ENCODE measurements around the gene POLR2L. TPM values are rescaled to one million over a fixed set of nuclear protein-coding genes. Genes with fewer than 3 reads are reported as not detected.

POLR2L gene
- total RNA-seq, 1 experiment from 2014 or later: 99.7 TPM

GRCh38 chr11:864898-865297 is 22.6 kb upstream of the POLR2L start:
- no peak overlapping the region for H3K27ac ChIP-seq
- H3K9me3 ChIP-seq (ENCODE audit: insufficient read depth, low read depth): no peaks in the 10 kb centered on the region
- no peaks in the 10 kb centered on the region for H3F3A ChIP-seq (ENCODE audit: insufficient read depth, low read depth)
- H2AFZ ChIP-seq: no peak overlapping the region
- no peaks in the 10 kb centered on the region for H3K9me2 ChIP-seq (ENCODE audit: insufficient read depth)
- TF ChIP-seq EZH2 (IDR thresholded peaks at IDR 0.05; ENCODE audit: low read depth) (no peak), CTCF (conservative IDR thresholded peaks at IDR 0.05) (no peak)
- H3K36me3 ChIP-seq (ENCODE audit: low read depth): no peaks in the 10 kb centered on the region
- no peaks in the 10 kb centered on the region for H3K79me2 ChIP-seq (ENCODE audit: low read depth)
- no peak overlapping the region for H3K4me3 ChIP-seq
- DNase-seq: no peak
- no peak overlapping the region for H3K4me2 ChIP-seq
- H3K4me1 ChIP-seq (replicated peaks; ENCODE audit: insufficient read depth): no peaks in the 10 kb centered on the region
- no peaks in the 10 kb centered on the region for H3K27me3 ChIP-seq (ENCODE audit: insufficient read depth, low read depth)
- no peaks in the 10 kb centered on the region; the same call in 1 of the 2 replicates for H4K20me1 ChIP-seq (ENCODE audit: insufficient read depth)
- BruUV-seq (replicated peaks): no TSS peak
- POLR2A ChIA-PET (ENCODE audit: unreplicated experiment): no interaction called here
- CTCF ChIA-PET: no interaction called here
- intact Hi-C loops (cut with micrococcal nuclease; ENCODE audit: unreplicated experiment): no loop called here

GRCh38 chr11:863910-864827 is 21.8 kb upstream of the POLR2L start:
- no peaks in the 10 kb centered on the region for H3F3A ChIP-seq (ENCODE audit: insufficient read depth, low read depth)
- H3K4me1 ChIP-seq (replicated peaks; ENCODE audit: insufficient read depth): no peaks in the 10 kb centered on the region
- DNase-seq: no peak
- ChIA-PET POLR2A (ENCODE audit: unreplicated experiment) (no interaction called here), CTCF (no interaction called here)
- no peaks in the 10 kb centered on the region for H3K79me2 ChIP-seq (ENCODE audit: low read depth)
- H3K4me2 ChIP-seq: no peak overlapping the region
- no peak overlapping the region for H3K27ac ChIP-seq
- no peaks in the 10 kb centered on the region for H3K9me2 ChIP-seq (ENCODE audit: insufficient read depth)
- H3K27me3 ChIP-seq (ENCODE audit: insufficient read depth, low read depth): no peaks in the 10 kb centered on the region
- no peaks in the 10 kb centered on the region for H3K36me3 ChIP-seq (ENCODE audit: low read depth)
- H4K20me1 ChIP-seq (ENCODE audit: insufficient read depth): no peaks in the 10 kb centered on the region; the same call in 1 of the 2 replicates
- no peaks in the 10 kb centered on the region for H3K9me3 ChIP-seq (ENCODE audit: insufficient read depth, low read depth)
- BruUV-seq (replicated peaks): no TSS peak
- no peak overlapping the region for H3K4me3 ChIP-seq
- TF ChIP-seq CTCF (conservative IDR thresholded peaks at IDR 0.05) (no peak), EZH2 (IDR thresholded peaks at IDR 0.05; ENCODE audit: low read depth) (no peak)
- H2AFZ ChIP-seq: no peak overlapping the region
- intact Hi-C loops (cut with micrococcal nuclease; ENCODE audit: unreplicated experiment): no loop called here

GRCh38 chr11:863023-863909 is 20.9 kb upstream of the POLR2L start:
- Histone ChIP-seq H3K4me1 (replicated peaks; ENCODE audit: insufficient read depth) (no peaks in the 10 kb centered on the region), H3K36me3 (ENCODE audit: low read depth) (no peaks in the 10 kb centered on the region), H3K79me2 (ENCODE audit: low read depth) (no peaks in the 10 kb centered on the region), H4K20me1 (ENCODE audit: insufficient read depth) (no peaks in the 10 kb centered on the region; the same call in 1 of the 2 replicates), H3K4me2 (no peak overlapping the region), H3F3A (ENCODE audit: insufficient read depth, low read depth) (no peaks in the 10 kb centered on the region), H3K27ac (no peak overlapping the region), H3K27me3 (ENCODE audit: insufficient read depth, low read depth) (no peaks in the 10 kb centered on the region), H2AFZ (no peak overlapping the region), H3K9me3 (ENCODE audit: insufficient read depth, low read depth) (no peaks in the 10 kb centered on the region), H3K9me2 (ENCODE audit: insufficient read depth) (no peaks in the 10 kb centered on the region), H3K4me3 (no peak overlapping the region)
- BruUV-seq (replicated peaks): no TSS peak
- no peak for DNase-seq
- intact Hi-C loops (cut with micrococcal nuclease; ENCODE audit: unreplicated experiment): no loop called here
- CTCF ChIA-PET: no interaction called here
- POLR2A ChIA-PET (ENCODE audit: unreplicated experiment): no interaction called here
- no peak for TF ChIP-seq EZH2 (IDR thresholded peaks at IDR 0.05; ENCODE audit: low read depth)
- no peak for TF ChIP-seq CTCF (conservative IDR thresholded peaks at IDR 0.05)

Measured in PC-9 (cell line).